Colonic mucosa (tissue), 4 donors: ENCODE measurements around the gene ZSCAN31. TPM values are rescaled to one million over a fixed set of nuclear protein-coding genes. Genes with fewer than 3 reads are reported as not detected.

Experiments
- DNase-seq: peaks from one replicate; pipeline ENCODE4 v3.0.0-alpha.2; 2020
- H3K27ac ChIP-seq: fragments of 200-600 bp; one replicate; pipeline ENCODE4 v1.8.0; 2021
- H3K27me3 ChIP-seq: fragments of 200-600 bp; one replicate; pipeline ENCODE4 v1.8.0; 2021
- H3K36me3 ChIP-seq: fragments of 200-600 bp; one replicate; pipeline ENCODE4 v1.8.0; 2021
- H3K4me1 ChIP-seq: fragments of 200-600 bp; one replicate; pipeline ENCODE4 v1.8.0; 2021; ENCODE audit warnings: mild to moderate bottlenecking
- H3K4me3 ChIP-seq: fragments of 200-600 bp; one replicate; pipeline ENCODE4 v1.8.0; 2021
- H3K9ac ChIP-seq, 2 donors: one replicate each; pipeline ENCODE4 v1.7.0; 2013; ENCODE audit warnings: control low read depth in 2 of 2, low read depth in 2 of 2, low read length in 2 of 2
- H3K9me3 ChIP-seq: fragments of 200-600 bp; one replicate; pipeline ENCODE4 v1.8.0; 2021
- intact Hi-C: fragments of 100-400 bp; cut with DNase I; formaldehyde crosslinking; loops from one replicate; pipeline ENCODE4 v1.14.1; 2022
- total RNA-seq, 2 donors: library from RNA; stranded (reverse); fragmentation: NEBNext Ultra II Directional in 1 of 2; extraction: Animal tissue kit (Norgen Biotek cat#: 25700) in 1 of 2; gene quantifications; one replicate each; pipeline ENCODE4 v1.2.1, GENCODE V29; 2021
- TF ChIP-seq, protein P1 (sequence below): fragments of 200-600 bp; IDR thresholded peaks from one replicate; pipeline ENCODE4 v1.8.0; 2022; ENCODE audit warnings: antibody characterized with exemption, mild to moderate bottlenecking
- donor health status: healthy.
- donor health status: DM: no; HTN: no; CAD: no.
- donor health status: DM: no; HTN: no; CAD: no.

Gene ZSCAN31
- total RNA-seq, 2 donors from 2014 or later = 6.6 to 7.0 TPM

DNA sequence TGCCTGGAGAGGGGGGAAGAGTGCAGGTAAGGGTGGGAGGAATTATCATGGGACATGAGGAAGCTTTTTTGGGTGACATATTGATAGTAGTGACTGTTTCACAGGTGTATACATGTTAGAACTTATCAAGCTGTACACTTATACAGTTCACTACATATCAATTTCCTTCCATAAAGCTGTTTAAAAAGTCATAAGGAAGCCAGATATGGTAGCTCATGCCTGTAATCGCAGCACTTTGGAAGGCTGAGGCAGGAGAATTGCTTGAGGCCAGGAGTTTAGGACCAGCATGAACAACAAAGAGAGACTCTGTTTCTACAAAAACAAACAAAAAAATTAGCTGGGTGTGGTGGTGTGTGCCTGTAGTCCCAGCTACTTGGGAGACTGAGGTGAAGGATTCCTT lies 41.9 kb upstream of the ZSCAN31 start:
- TF ChIP-seq, protein P1, sequence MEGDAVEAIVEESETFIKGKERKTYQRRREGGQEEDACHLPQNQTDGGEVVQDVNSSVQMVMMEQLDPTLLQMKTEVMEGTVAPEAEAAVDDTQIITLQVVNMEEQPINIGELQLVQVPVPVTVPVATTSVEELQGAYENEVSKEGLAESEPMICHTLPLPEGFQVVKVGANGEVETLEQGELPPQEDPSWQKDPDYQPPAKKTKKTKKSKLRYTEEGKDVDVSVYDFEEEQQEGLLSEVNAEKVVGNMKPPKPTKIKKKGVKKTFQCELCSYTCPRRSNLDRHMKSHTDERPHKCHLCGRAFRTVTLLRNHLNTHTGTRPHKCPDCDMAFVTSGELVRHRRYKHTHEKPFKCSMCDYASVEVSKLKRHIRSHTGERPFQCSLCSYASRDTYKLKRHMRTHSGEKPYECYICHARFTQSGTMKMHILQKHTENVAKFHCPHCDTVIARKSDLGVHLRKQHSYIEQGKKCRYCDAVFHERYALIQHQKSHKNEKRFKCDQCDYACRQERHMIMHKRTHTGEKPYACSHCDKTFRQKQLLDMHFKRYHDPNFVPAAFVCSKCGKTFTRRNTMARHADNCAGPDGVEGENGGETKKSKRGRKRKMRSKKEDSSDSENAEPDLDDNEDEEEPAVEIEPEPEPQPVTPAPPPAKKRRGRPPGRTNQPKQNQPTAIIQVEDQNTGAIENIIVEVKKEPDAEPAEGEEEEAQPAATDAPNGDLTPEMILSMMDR = no peak
- no peak overlapping the region for H3K4me3 ChIP-seq
- H3K27ac ChIP-seq = no peak overlapping the region
- H3K9me3 ChIP-seq = no peaks in the 10 kb centered on the region
- DNase-seq = peak; percentile 22
- H3K36me3 ChIP-seq = no peaks in the 10 kb centered on the region
- H3K4me1 ChIP-seq = no peaks in the 10 kb centered on the region
- no peaks in the 10 kb centered on the region for H3K27me3 ChIP-seq
- intact Hi-C loops = no loop called here
- no peak overlapping the region for H3K9ac ChIP-seq

DNA sequence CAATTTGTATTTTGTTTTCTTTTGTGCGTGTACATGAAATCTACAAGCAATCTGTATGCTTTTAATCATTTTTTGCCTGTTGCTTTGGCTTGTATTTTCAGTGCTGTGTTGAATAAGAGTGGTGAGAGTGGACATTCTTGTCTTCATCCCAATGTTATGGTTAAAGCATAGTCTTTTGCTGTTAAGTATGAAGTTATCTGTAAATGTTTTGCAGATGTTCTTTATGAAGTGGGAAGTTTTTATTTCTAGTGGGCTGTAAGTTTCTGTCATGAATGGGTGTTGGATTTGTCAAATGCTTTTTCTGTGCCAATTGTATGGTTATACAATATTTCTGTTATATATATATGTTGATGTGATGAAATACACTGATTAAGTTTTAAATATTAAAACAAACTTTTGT lies 38.0 kb upstream of the ZSCAN31 start:
- Histone ChIP-seq H3K36me3 (no peaks in the 10 kb centered on the region), H3K27me3 (no peaks in the 10 kb centered on the region), H3K4me1 (no peaks in the 10 kb centered on the region), H3K4me3 (no peak overlapping the region), H3K27ac (no peak overlapping the region), H3K9me3 (no peaks in the 10 kb centered on the region), H3K9ac (no peak overlapping the region)
- no peak for DNase-seq
- TF ChIP-seq, protein P1 = no peak
- intact Hi-C loops = no loop called here

DNA sequence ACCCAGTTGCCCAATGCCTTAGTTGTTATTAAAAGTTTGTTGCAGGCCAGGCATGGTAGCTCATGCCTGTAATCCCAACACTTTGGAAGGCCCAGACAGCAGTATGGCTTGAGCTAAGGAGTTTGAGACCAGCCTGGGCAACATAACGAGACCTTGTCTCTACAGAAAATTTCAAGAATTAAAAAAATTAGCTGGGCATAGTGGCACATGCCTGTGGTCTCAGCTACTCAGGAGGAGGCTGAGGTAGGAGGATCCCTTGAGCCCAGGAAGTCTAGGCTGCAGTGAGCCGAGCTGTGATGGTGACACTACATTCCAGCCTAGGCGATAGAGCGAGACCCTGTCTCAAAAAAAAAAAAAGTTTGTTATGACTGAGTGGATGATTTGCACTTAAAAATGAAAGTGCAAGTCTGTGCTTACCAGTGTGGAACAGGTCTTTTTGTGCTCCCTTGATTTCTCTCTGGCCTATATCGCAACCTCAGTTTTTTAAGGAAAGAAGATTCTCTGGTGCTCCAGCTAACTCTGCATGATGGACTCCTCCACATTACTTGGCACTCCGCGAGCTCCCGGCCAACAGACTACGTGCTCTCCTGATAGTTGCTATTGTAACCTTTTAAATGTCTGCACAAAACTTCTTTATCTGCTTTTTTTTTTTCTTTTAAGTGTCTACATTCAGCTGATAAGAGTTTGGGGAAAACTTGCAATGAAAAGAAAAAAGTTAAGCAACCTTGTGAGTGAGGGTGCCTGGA lies 35.9 kb upstream of the ZSCAN31 start:
- Histone ChIP-seq H3K36me3 (no peaks in the 10 kb centered on the region), H3K4me3 (no peak overlapping the region), H3K4me1 (no peaks in the 10 kb centered on the region), H3K27ac (no peak overlapping the region), H3K9me3 (no peaks in the 10 kb centered on the region), H3K9ac (no peak overlapping the region), H3K27me3 (no peaks in the 10 kb centered on the region)
- intact Hi-C loops = no loop called here
- no peak for DNase-seq
- TF ChIP-seq, protein P1 = no peak

DNA sequence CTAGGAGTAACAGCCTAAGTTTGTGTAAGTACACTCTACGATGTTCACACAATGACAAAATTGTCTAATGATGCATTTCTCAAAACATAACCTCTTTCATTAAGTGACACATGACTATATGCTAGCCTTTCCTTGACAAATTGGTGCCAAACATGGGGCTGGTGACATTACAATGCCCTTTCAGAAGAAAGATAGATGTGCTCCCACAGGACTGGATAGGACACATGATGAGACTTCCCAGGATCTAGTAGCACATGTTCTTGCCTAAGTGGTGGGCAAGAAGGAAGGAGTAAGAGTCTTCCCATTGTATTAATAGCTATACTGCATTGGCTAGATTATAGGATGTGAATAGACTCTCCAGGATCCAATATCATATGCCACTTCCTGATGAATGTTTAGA lies 35.3 kb upstream of the ZSCAN31 start:
- no peaks in the 10 kb centered on the region for H3K36me3 ChIP-seq
- intact Hi-C loops = no loop called here
- no peak overlapping the region for H3K4me3 ChIP-seq
- no peaks in the 10 kb centered on the region for H3K9me3 ChIP-seq
- no peak overlapping the region for H3K9ac ChIP-seq
- no peak overlapping the region for H3K27ac ChIP-seq
- DNase-seq = no peak
- H3K4me1 ChIP-seq = no peaks in the 10 kb centered on the region
- TF ChIP-seq, protein P1 = no peak
- no peaks in the 10 kb centered on the region for H3K27me3 ChIP-seq

DNA sequence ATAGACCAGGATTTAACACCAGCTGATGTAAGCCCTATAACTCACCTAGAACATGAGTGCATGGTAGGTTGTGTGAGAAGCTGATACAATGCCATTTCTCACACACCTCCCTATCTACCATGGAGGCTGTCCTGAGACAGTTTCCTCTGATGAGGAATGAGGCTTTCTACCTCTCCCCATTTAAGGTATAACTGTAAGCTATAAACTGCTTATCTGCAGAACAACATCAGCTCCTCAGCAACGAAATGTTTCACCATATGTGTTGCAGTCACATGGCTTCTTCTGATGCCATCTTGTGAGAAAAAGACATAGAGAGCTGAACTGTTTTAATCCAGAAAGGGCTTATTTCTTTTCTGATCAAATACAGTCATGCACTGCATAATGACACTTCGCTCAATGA lies 34.5 kb upstream of the ZSCAN31 start:
- DNase-seq = no peak
- no peaks in the 10 kb centered on the region for H3K27me3 ChIP-seq
- no peak overlapping the region for H3K4me3 ChIP-seq
- no peaks in the 10 kb centered on the region for H3K36me3 ChIP-seq
- no peaks in the 10 kb centered on the region for H3K4me1 ChIP-seq
- H3K27ac ChIP-seq = no peak overlapping the region
- no peaks in the 10 kb centered on the region for H3K9me3 ChIP-seq
- TF ChIP-seq, protein P1 = no peak
- intact Hi-C loops = no loop called here
- H3K9ac ChIP-seq = no peak overlapping the region
